NB4 (cell line): ENCODE results near the gene GABRB1.

Experiments
- DNase-seq: peaks from one replicate; pipeline ENCODE4 v3.0.0; 2010; ENCODE audit warnings: low read depth
- H3K4me3 ChIP-seq: one replicate; pipeline ENCODE4 v1.5.1; 2011; ENCODE audit warnings: mild to moderate bottlenecking, low read depth, low read length, moderate library complexity
- MAX ChIP-seq: IDR thresholded peaks from 2 replicates; pipeline ENCODE4 v1.6.1; 2011; ENCODE audit warnings: low read depth, low read length
- MYC ChIP-seq: IDR thresholded peaks from 2 replicates; pipeline ENCODE4 v1.6.1; 2011; ENCODE audit warnings: low read depth, low read length
- POLR2A ChIP-seq: IDR thresholded peaks from 2 replicates; pipeline ENCODE4 v1.6.1; 2011; ENCODE audit warnings: mild to moderate bottlenecking; ENCODE audit not compliant: insufficient read length; ENCODE audit errors: extremely low read depth
- TF ChIP-seq, protein P1 (sequence below): IDR thresholded peaks from one replicate; pipeline ENCODE4 v1.5.1; 2012; ENCODE audit warnings: low read depth, low read length

GABRB1 gene

DNA sequence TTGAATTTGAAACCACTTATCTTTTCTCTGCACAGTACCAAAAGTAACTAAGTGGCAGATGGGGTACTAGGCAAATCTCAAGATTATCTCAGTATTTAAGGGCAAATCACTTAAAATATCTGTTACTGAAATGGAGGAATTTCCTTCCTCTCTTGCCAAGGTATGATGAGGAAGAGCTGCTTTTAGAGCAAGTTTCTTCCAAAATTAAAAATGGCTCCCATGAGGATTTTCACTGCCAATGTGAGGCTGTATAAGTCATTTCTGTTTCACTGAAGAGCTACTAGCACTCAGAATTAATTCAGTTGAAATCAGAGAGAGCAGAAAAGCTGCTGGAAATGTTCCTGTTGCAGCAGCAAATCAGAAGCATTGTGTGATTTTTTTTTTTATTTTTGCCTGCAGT lies 43.4 kb downstream of the GABRB1 start:
- DNase-seq = no peak
- H3K4me3 ChIP-seq = no peak overlapping the region
- TF ChIP-seq MAX (no peak), POLR2A (no peak), MYC (no peak)
- TF ChIP-seq, protein P1, sequence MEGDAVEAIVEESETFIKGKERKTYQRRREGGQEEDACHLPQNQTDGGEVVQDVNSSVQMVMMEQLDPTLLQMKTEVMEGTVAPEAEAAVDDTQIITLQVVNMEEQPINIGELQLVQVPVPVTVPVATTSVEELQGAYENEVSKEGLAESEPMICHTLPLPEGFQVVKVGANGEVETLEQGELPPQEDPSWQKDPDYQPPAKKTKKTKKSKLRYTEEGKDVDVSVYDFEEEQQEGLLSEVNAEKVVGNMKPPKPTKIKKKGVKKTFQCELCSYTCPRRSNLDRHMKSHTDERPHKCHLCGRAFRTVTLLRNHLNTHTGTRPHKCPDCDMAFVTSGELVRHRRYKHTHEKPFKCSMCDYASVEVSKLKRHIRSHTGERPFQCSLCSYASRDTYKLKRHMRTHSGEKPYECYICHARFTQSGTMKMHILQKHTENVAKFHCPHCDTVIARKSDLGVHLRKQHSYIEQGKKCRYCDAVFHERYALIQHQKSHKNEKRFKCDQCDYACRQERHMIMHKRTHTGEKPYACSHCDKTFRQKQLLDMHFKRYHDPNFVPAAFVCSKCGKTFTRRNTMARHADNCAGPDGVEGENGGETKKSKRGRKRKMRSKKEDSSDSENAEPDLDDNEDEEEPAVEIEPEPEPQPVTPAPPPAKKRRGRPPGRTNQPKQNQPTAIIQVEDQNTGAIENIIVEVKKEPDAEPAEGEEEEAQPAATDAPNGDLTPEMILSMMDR = no peak

DNA sequence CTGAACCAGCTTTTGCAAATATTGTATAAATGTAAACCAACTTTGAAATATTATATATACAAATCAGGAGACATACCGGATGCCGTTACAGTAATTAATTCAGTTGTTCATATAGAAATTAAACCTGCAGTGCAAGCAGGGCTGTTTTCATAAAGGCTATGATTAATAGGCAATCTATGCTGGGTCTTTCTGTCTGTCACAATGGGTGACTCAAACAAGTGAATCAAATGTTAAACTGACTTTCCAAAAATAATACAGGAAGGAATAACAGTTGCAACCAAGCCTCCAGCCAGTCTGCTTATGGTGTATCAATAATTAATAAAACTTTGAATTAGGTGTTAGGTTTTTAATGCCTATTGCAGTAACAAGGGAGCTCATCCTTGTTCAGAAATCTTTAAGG lies 43.9 kb downstream of the GABRB1 start:
- no peak for TF ChIP-seq POLR2A
- TF ChIP-seq, protein P1 = no peak
- no peak for TF ChIP-seq MAX
- no peak for TF ChIP-seq MYC
- H3K4me3 ChIP-seq = no peak overlapping the region
- DNase-seq = no peak

DNA sequence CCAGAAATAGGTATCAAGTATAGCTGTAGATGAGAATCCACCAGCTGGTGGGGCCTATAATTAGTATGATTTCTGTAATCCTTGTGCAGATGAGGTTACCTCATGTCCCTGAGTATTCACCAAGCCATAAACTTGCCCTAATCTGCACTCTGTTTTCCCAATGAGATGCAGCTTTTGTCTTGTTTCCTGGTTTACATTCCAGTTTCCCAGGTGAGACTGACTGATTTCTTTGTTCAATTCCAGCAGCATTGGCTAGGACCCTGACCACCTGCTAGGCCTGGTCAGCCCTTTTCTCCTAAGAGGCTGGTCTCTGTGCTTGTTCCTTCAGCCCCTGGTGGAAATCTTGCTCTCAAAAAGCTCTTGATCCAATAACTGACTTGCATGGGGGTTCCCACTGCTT lies 44.6 kb downstream of the GABRB1 start:
- TF ChIP-seq, protein P1 = no peak
- TF ChIP-seq POLR2A (no peak), MYC (no peak), MAX (no peak)
- H3K4me3 ChIP-seq = no peak overlapping the region
- no peak for DNase-seq

DNA sequence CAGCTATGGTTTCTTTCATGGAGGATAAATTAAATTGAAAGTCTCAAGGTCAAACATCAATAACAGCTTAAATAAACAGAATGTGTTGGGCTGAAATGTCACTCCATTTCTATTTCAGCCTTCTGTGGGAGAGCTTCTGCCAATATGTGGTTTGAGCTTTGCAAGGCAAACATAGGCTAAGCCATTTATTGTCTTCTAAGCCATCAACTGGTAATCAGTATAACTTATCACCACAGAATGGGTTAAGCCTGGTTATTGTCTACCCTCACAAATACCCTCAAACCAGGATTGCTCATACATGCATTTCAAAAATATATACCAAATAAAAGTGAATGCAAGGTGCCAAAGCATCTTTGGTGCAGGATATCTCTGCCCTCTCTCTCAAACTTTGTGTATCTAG lies 52.7 kb downstream of the GABRB1 start:
- H3K4me3 ChIP-seq = no peak overlapping the region
- no peak for DNase-seq
- TF ChIP-seq MAX (no peak), MYC (no peak), POLR2A (no peak)
- TF ChIP-seq, protein P1 = no peak

GRCh38 chr4:47084795-47085194 lies 53.4 kb downstream of the GABRB1 start:
- TF ChIP-seq POLR2A (no peak), MAX (no peak), MYC (no peak)
- TF ChIP-seq, protein P1 = no peak
- DNase-seq = no peak
- H3K4me3 ChIP-seq = no peak overlapping the region

GRCh38 chr4:47088298-47088697 lies 56.9 kb downstream of the GABRB1 start:
- no peak overlapping the region for H3K4me3 ChIP-seq
- no peak for DNase-seq
- TF ChIP-seq, protein P1 = no peak
- no peak for TF ChIP-seq MAX
- TF ChIP-seq POLR2A = no peak
